ENCODE data around the gene SKAP1.
"Not testable (repeated sequence)": the region's sequence is repeated elsewhere in the genome, so short reads cannot be mapped to it uniquely, and the experiment has no call there.

SKAP1 gene

DNA sequence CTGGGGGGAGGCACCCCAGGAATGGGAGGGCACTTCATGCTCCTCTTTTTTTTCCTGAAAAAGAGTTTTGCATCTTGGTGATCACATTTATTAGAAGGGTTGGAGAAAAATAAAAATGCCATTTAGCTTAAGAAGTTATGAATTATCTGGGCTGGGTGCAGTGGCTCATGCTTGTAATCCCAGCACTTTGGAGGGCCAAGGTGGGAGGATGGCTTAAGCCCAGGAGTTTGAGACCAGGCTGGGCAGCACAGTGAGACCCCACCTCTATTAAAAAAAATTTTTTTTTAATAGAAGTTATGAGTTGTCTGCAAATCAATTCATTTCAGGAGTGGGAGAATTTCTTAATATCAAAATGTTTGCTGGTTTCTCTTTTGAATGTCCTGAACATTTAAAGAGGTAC, 219.0 kb downstream of the SKAP1 start:
- ATAC-seq = no peak
- TF ChIP-seq CSRNP3 (CRISPR knock-in tag; IDR thresholded peaks at IDR 0.05) = no peak
- TF ChIP-seq ISL1 (CRISPR knock-in tag; IDR thresholded peaks at IDR 0.05) = no peak
- no peak for TF ChIP-seq ZNF70 (CRISPR knock-in tag; IDR thresholded peaks at IDR 0.05)
- TF ChIP-seq POU6F1 (CRISPR knock-in tag; IDR thresholded peaks at IDR 0.05; ENCODE audit: borderline replicate concordance, low read depth) = no peak
- TF ChIP-seq TCF4 (CRISPR knock-in tag; IDR thresholded peaks at IDR 0.05; ENCODE audit: borderline replicate concordance) = no peak
- TF ChIP-seq ESRRG (CRISPR knock-in tag; IDR thresholded peaks at IDR 0.05) = no peak
- TF ChIP-seq RARB (CRISPR knock-in tag; IDR thresholded peaks at IDR 0.05) = no peak
- TF ChIP-seq ZNF565 (CRISPR knock-in tag; conservative IDR thresholded peaks at IDR 0.05; ENCODE audit: low read depth) = no peak
- no peak for TF ChIP-seq OSR1 (CRISPR knock-in tag; IDR thresholded peaks at IDR 0.05)

DNA sequence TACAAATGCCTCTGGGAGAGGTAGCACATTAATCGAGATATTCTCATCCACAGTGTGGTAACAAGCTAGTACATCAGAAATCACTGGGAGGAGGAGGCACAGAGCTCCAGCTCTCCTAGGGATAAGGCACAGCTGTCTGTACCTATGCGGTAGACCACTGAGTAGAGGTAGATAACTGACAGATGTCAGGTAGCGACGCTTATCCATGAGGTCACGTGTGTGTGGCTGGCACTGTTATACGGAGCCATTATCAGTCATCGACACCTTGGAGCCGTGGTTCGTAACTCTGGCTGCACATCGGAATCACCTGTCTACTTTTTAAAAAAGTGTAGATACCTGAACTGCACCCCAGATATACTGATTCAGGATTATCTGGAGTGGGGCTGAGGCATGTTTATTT, 220.0 kb downstream of the SKAP1 start:
- ATAC-seq = no peak
- TF ChIP-seq TOX (CRISPR knock-in tag; IDR thresholded peaks at IDR 0.05; ENCODE audit: borderline replicate concordance) (no peak), BACH2 (CRISPR knock-in tag; IDR thresholded peaks at IDR 0.05; ENCODE audit: borderline replicate concordance) (no peak), SNAI2 (CRISPR knock-in tag; IDR thresholded peaks at IDR 0.05) (no peak), ZNF565 (CRISPR knock-in tag; conservative IDR thresholded peaks at IDR 0.05; ENCODE audit: low read depth) (no peak), OSR1 (CRISPR knock-in tag; IDR thresholded peaks at IDR 0.05) (no peak), ZFP3 (CRISPR knock-in tag; IDR thresholded peaks at IDR 0.05) (no peak), RARB (CRISPR knock-in tag; IDR thresholded peaks at IDR 0.05) (no peak), ZNF8 (CRISPR knock-in tag; IDR thresholded peaks at IDR 0.05) (no peak), ESRRG (CRISPR knock-in tag; IDR thresholded peaks at IDR 0.05) (no peak), GLIS3 (CRISPR knock-in tag; IDR thresholded peaks at IDR 0.05) (no peak), ARNTL (CRISPR knock-in tag; IDR thresholded peaks at IDR 0.05; ENCODE audit: borderline replicate concordance, low read depth) (no peak)
- TF ChIP-seq, protein P1, sequence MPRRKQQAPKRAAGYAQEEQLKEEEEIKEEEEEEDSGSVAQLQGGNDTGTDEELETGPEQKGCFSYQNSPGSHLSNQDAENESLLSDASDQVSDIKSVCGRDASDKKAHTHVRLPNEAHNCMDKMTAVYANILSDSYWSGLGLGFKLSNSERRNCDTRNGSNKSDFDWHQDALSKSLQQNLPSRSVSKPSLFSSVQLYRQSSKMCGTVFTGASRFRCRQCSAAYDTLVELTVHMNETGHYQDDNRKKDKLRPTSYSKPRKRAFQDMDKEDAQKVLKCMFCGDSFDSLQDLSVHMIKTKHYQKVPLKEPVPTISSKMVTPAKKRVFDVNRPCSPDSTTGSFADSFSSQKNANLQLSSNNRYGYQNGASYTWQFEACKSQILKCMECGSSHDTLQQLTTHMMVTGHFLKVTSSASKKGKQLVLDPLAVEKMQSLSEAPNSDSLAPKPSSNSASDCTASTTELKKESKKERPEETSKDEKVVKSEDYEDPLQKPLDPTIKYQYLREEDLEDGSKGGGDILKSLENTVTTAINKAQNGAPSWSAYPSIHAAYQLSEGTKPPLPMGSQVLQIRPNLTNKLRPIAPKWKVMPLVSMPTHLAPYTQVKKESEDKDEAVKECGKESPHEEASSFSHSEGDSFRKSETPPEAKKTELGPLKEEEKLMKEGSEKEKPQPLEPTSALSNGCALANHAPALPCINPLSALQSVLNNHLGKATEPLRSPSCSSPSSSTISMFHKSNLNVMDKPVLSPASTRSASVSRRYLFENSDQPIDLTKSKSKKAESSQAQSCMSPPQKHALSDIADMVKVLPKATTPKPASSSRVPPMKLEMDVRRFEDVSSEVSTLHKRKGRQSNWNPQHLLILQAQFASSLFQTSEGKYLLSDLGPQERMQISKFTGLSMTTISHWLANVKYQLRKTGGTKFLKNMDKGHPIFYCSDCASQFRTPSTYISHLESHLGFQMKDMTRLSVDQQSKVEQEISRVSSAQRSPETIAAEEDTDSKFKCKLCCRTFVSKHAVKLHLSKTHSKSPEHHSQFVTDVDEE (CRISPR knock-in tag; IDR thresholded peaks at IDR 0.05) = no peak

DNA sequence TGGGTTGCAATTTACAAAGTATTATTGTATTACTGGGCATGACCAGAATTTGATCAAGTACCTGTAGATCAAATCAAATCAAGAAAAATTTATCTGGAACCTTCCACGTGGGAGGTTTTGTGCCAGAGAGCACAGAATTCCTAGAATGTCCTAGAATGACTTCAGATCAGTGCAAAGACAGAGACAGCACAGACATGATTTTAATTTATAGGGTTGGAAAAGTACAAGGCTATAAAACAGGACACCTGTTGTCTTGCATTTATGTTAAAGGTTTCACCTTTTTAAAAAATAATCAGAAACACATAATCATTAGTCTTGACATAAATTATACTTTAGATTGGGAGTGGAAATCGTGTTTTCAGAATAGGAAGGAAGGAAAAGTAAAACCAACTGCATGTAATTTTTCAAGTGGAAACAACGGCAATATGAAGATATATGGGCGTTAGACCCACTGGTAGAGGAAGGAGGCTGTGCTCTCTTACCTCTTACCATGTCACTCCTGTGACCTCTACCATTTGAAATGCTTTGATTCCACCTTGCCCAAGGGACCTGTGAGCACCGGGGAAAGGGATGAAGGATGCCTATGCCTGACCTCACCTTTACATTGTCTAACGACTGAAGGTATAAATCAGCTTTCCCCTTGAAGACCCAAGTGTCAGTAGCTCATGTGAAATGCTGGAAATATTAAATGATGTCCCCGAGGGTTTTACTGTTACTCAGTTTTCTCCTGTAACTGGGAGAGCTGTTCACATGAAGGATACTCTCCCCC, 222.1 kb downstream of the SKAP1 start:
- no peak for TF ChIP-seq RARB (CRISPR knock-in tag; IDR thresholded peaks at IDR 0.05)
- no peak for TF ChIP-seq ZC3H10 (CRISPR knock-in tag; IDR thresholded peaks at IDR 0.05)
- no peak for TF ChIP-seq OSR1 (CRISPR knock-in tag; IDR thresholded peaks at IDR 0.05)
- TF ChIP-seq POU6F1 (CRISPR knock-in tag; IDR thresholded peaks at IDR 0.05; ENCODE audit: borderline replicate concordance, low read depth) = no peak
- TF ChIP-seq ZNF8 (CRISPR knock-in tag; IDR thresholded peaks at IDR 0.05) = no peak
- no peak for TF ChIP-seq ESRRG (CRISPR knock-in tag; IDR thresholded peaks at IDR 0.05)
- no peak for TF ChIP-seq SNAI2 (CRISPR knock-in tag; IDR thresholded peaks at IDR 0.05)
- no peak for TF ChIP-seq ZNF565 (CRISPR knock-in tag; conservative IDR thresholded peaks at IDR 0.05; ENCODE audit: low read depth)
- TF ChIP-seq, protein P2, sequence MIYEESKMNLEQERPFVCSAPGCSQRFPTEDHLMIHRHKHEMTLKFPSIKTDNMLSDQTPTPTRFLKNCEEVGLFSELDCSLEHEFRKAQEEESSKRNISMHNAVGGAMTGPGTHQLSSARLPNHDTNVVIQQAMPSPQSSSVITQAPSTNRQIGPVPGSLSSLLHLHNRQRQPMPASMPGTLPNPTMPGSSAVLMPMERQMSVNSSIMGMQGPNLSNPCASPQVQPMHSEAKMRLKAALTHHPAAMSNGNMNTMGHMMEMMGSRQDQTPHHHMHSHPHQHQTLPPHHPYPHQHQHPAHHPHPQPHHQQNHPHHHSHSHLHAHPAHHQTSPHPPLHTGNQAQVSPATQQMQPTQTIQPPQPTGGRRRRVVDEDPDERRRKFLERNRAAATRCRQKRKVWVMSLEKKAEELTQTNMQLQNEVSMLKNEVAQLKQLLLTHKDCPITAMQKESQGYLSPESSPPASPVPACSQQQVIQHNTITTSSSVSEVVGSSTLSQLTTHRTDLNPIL (CRISPR knock-in tag; IDR thresholded peaks at IDR 0.05; ENCODE audit: low read depth) = no peak
- no peak for TF ChIP-seq CSDC2 (CRISPR knock-in tag; IDR thresholded peaks at IDR 0.05)
- TF ChIP-seq ARNTL (CRISPR knock-in tag; IDR thresholded peaks at IDR 0.05; ENCODE audit: borderline replicate concordance, low read depth) = no peak
- no peak for TF ChIP-seq PPARA (CRISPR knock-in tag; IDR thresholded peaks at IDR 0.05; ENCODE audit: borderline replicate concordance)
- TF ChIP-seq ZFP30 (CRISPR knock-in tag; IDR thresholded peaks at IDR 0.05) = no peak
- TF ChIP-seq GLIS3 (CRISPR knock-in tag; IDR thresholded peaks at IDR 0.05) = no peak
- TF ChIP-seq BACH2 (CRISPR knock-in tag; IDR thresholded peaks at IDR 0.05; ENCODE audit: borderline replicate concordance) = no peak
- no peak for TF ChIP-seq PATZ1 (CRISPR knock-in tag; IDR thresholded peaks at IDR 0.05; ENCODE audit: borderline replicate concordance)
- no peak for ATAC-seq

DNA sequence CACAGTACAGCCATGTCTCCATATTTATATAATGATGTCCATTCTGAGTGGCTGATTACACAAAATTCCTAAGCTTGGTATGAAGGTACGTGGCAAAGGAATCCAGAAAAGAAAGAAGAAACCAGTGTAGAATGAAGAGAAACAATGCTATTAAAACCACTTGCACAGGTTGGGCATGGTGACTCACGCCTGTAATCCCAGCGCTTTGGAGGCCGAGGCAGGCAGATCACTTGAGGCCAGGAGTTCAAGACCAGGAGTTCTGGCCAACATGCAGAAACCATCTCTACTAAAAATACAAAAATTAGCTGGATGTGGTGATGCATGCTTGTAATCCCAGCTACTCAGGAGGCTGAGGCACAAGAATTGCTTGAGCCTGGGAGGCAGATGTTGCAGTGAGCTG, 223.0 kb downstream of the SKAP1 start:
- not testable (repeated sequence) for ATAC-seq

Measured in SK-N-SH treated with all-trans-retinoic acid at 6 μM for 48 hours (cell line).